Nephron (organoid): ENCODE results near the gene FBXL5.

Source experiments
- H3K27ac Mint-ChIP-seq, 3 experiments: 2 replicates each; pipeline ENCODE4 v1.8.0; 2020; ENCODE audit warnings: mixed read lengths in 3 of 3, mild to moderate bottlenecking in 2 of 3, moderate library complexity in 1 of 3
- H3K27me3 Mint-ChIP-seq: 2 replicates; pipeline ENCODE4 v1.8.0; 2021; ENCODE audit warnings: low read depth, mild to moderate bottlenecking, moderate library complexity, mixed read lengths
- H3K36me3 Mint-ChIP-seq: 2 replicates; pipeline ENCODE4 v1.8.0; 2020; ENCODE audit warnings: low read depth, mixed read lengths
- H3K4me1 Mint-ChIP-seq: 2 replicates; pipeline ENCODE4 v1.8.0; 2020; ENCODE audit warnings: mixed read lengths
- H3K4me3 Mint-ChIP-seq, 3 experiments: 2 replicates each; pipeline ENCODE4 v1.8.0; 2020; ENCODE audit warnings: mild to moderate bottlenecking in 3 of 3, mixed read lengths in 3 of 3, moderate library complexity in 2 of 3
- H3K9me3 Mint-ChIP-seq: 2 replicates; pipeline ENCODE4 v1.8.0; 2020; ENCODE audit warnings: mixed read lengths
- CTCF ChIP-seq, 3 experiments: fragments of 200-600 bp; sonication (generic); IDR thresholded peaks; one replicate each; pipeline ENCODE4 v1.5.0; 2021; ENCODE audit warnings: antibody characterized with exemption in 3 of 3; ENCODE audit not compliant: unreplicated experiment in 3 of 3

Gene FBXL5

GRCh38 chr4:15682242-15683142 is 27.3 kb upstream of the FBXL5 start:
- Mint-ChIP-seq H3K36me3 (peaks cover 24% of the 10 kb centered on the region), H3K27me3 (no peaks in the 10 kb centered on the region), H3K4me3 (peak overlapping the region; percentile 97 to 100 (median 98)), H3K27ac (peak overlapping the region; percentile 99), H3K9me3 (no peaks in the 10 kb centered on the region), H3K4me1 (peaks cover 47% of the 10 kb centered on the region)
- TF ChIP-seq CTCF (IDR thresholded peaks at IDR 0.05; ENCODE audit: unreplicated experiment in 3 of 3): no peak

DNA sequence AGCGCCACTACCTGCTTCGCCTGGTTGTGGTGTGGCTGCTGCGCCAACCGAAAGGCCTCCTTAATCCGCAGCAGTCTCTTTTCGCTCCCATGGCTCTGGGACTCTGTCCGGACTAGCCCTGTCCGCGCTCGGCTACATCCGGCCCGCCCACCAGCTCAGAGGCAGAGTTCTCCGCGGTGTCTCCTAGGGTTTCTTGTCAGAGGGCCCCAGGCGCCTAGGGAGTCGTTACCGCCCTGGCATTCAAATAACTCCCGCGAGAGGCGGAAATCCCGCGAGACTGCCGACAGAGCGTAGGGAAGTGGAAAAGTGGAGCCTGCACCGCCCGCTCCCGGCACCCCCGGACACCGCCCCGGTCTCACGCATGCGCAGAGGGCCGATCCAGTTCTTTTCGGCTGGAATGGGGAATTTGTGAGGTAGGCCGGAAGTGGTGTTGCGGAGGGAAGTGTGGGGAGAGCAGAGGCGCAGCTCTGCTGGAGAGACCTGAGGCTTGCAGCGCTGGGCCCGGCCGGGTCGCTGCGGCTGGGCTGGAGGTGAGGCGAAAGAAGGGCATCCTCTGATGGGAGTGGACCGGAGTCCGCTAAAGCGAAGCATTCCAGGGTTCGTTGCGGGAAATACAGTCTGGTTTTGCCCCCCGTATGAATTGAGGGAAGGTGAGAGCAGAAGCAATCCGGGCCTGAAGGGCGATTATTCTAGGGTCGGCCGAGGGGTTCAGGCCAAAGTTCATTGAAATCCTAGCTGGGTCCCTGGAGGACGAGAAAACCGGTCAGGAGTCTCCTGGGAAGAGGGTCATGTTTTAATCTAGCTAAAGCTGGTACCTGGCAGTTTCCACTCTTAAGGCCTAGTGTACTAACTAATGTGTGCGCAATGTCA is 26.4 kb upstream of the FBXL5 start, which contains the start of gene FAM200B:
FAM200B (plus strand) TSS at position 456 of the 870 bp plus-strand sequence. CDS start 5,151 bp downstream, outside the sequence.
- no peaks in the 10 kb centered on the region for H3K27me3 Mint-ChIP-seq
- H3K4me1 Mint-ChIP-seq: peaks cover 47% of the 10 kb centered on the region
- H3K4me3 Mint-ChIP-seq: peak within 1 kb of the TSS; percentile 97 to 100 (median 98)
- peak within 1 kb of the TSS; percentile 99 for H3K27ac Mint-ChIP-seq
- H3K9me3 Mint-ChIP-seq: no peaks in the 10 kb centered on the region
- TF ChIP-seq CTCF (IDR thresholded peaks at IDR 0.05; ENCODE audit: unreplicated experiment in 3 of 3): peak in 1 of 3 experiments; percentile 14
- H3K36me3 Mint-ChIP-seq: peaks cover 15% of the 10 kb centered on the region

- no peak for TF ChIP-seq CTCF (IDR thresholded peaks at IDR 0.05; ENCODE audit: unreplicated experiment in 3 of 3)
- Mint-ChIP-seq H3K36me3 (peaks cover 9% of the 10 kb centered on the region), H3K27ac (peak overlapping the region; percentile 99), H3K4me3 (peak overlapping the region; percentile 97 to 100 (median 98)), H3K27me3 (no peaks in the 10 kb centered on the region), H3K4me1 (peaks cover 47% of the 10 kb centered on the region), H3K9me3 (no peaks in the 10 kb centered on the region)
Observed at GRCh38 chr4:15681067-15681371, 25.9 kb upstream of the FBXL5 start.

GRCh38 chr4:15677507-15677988 is 22.4 kb upstream of the FBXL5 start:
- peak overlapping the region; percentile 57 to 81 (median 78) for H3K4me3 Mint-ChIP-seq
- H3K4me1 Mint-ChIP-seq: peaks cover 27% of the 10 kb centered on the region
- H3K27me3 Mint-ChIP-seq: no peaks in the 10 kb centered on the region
- TF ChIP-seq CTCF (IDR thresholded peaks at IDR 0.05; ENCODE audit: unreplicated experiment in 3 of 3): no peak
- no peaks in the 10 kb centered on the region for H3K9me3 Mint-ChIP-seq
- peak overlapping the region; percentile 95 to 97 (median 96) for H3K27ac Mint-ChIP-seq
- H3K36me3 Mint-ChIP-seq: no peaks in the 10 kb centered on the region

- no peak overlapping the region for H3K4me3 Mint-ChIP-seq
- no peak for TF ChIP-seq CTCF (IDR thresholded peaks at IDR 0.05; ENCODE audit: unreplicated experiment in 3 of 3)
- no peaks in the 10 kb centered on the region for H3K27me3 Mint-ChIP-seq
- no peaks in the 10 kb centered on the region for H3K9me3 Mint-ChIP-seq
- H3K27ac Mint-ChIP-seq: peak overlapping the region; percentile 95 to 97 (median 96)
- peaks cover under 1% of the 10 kb centered on the region for H3K36me3 Mint-ChIP-seq
- H3K4me1 Mint-ChIP-seq: peaks cover 22% of the 10 kb centered on the region
Observed at GRCh38 chr4:15676899-15677298, 21.7 kb upstream of the FBXL5 start.
